ENCODE measurements around the gene RABIF. TPM values are rescaled to one million over a fixed set of nuclear protein-coding genes. Genes with fewer than 3 reads are reported as not detected.

Gene RABIF
- total RNA-seq, 6 experiments from 2014 or later: 2.6 to 6.3 (median 4.5) TPM

DNA sequence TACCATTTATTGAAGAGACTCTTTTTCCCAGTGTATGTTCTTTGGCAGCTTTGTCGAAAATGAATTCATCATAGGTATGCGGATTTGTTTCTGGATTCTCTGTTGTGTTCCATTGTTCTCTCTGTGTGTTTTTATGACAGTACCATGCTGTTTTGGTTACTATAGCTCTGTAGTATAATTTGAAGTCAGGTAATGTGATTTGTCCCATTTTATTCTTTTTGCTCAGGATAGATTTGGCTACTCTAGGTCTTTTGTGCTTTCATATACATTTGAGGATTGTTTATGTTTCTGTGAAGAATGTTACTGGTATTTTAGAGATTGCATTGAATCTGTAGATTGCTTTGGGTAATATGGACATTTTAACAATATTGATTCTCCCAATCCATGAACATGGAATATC is 43.5 kb upstream of the RABIF start:
- intact Hi-C loops (cut with DNase I): no loop called here
- H3K9me3 ChIP-seq: no peaks in the 10 kb centered on the region
- no peaks in the 10 kb centered on the region for H3K4me1 ChIP-seq
- no peaks in the 10 kb centered on the region for H3K27me3 ChIP-seq
- DNase-seq: no peak
- H3K4me3 ChIP-seq: no peak overlapping the region
- 46% methylated on average over 2 of the region's 2 CpGs for WGBS (ENCODE audit: insufficient coverage, low coverage, low lambda C conversion rate, missing lambda C conversion rate)
- H3K27ac ChIP-seq: no peak overlapping the region
- H3K36me3 ChIP-seq: no peaks in the 10 kb centered on the region
- no peak for ATAC-seq
- TF ChIP-seq POLR2A (IDR thresholded peaks at IDR 0.05) (no peak), CTCF (IDR thresholded peaks at IDR 0.05) (no peak)

GRCh38 chr1:202926581-202927491 is 37.9 kb upstream of the RABIF start, which contains the start of gene KLHL12:
TSS of gene KLHL12 (minus strand) at chr1:202927234. CDS start at chr1:202925162, 2,072 bp downstream.
- peaks cover 0 to 7% (median 1%) of the 10 kb centered on the region in 4 donors for H3K4me1 ChIP-seq
- peak within 1 kb of the TSS; percentile 86 to 95 (median 88) for H3K27ac ChIP-seq
- TF ChIP-seq CTCF (IDR thresholded peaks at IDR 0.05) (peak; percentile 48 to 63 (median 56)), POLR2A (IDR thresholded peaks at IDR 0.05) (peak; percentile 94)
- no peaks in the 10 kb centered on the region for H3K27me3 ChIP-seq
- peak within 1 kb of the TSS; percentile 70 to 90 (median 76) for H3K4me3 ChIP-seq
- intact Hi-C loops (cut with DNase I): no loop called here
- H3K36me3 ChIP-seq: peaks cover 0 to 10% (median 4%) of the 10 kb centered on the region in 4 donors
- H3K9me3 ChIP-seq: no peaks in the 10 kb centered on the region
- WGBS (ENCODE audit: insufficient coverage, low coverage, low lambda C conversion rate, missing lambda C conversion rate): 1% methylated on average over 37 of the region's 57 CpGs
- peak; percentile 97 to 98 (median 98) for DNase-seq
- ATAC-seq: peak; percentile 97 to 98 (median 98)

DNA sequence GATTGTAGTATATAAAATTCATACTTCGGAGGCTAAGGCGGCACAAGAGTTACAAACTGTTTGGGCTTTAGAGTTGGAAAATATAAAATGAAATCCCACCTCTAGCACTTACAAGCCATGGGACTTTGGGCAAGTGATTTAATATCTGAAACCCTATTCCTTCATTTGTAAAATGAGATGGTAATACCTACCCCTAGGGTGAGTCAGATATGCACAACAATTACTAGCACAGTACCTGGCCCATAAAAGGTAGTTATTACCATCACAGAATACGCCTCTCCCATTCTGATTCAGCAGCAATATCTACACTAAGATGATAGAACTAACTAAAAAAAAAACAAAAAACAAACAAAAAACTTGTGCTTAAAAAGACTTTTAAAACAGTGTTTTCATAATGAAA is 34.6 kb upstream of the RABIF start:
- no peak for DNase-seq
- no peak overlapping the region for H3K4me3 ChIP-seq
- intact Hi-C loops (cut with DNase I): no loop called here
- no peaks in the 10 kb centered on the region for H3K9me3 ChIP-seq
- no peak overlapping the region for H3K27ac ChIP-seq
- TF ChIP-seq POLR2A (IDR thresholded peaks at IDR 0.05) (no peak), CTCF (IDR thresholded peaks at IDR 0.05) (no peak)
- H3K4me1 ChIP-seq: peaks cover 0 to 7% (median 3%) of the 10 kb centered on the region in 4 donors
- no peaks in the 10 kb centered on the region for H3K27me3 ChIP-seq
- peaks cover 0 to 21% (median 13%) of the 10 kb centered on the region in 4 donors for H3K36me3 ChIP-seq
- ATAC-seq: no peak
- WGBS (ENCODE audit: insufficient coverage, low coverage, low lambda C conversion rate, missing lambda C conversion rate): 93% methylated on average over 3 of the region's 3 CpGs

DNA sequence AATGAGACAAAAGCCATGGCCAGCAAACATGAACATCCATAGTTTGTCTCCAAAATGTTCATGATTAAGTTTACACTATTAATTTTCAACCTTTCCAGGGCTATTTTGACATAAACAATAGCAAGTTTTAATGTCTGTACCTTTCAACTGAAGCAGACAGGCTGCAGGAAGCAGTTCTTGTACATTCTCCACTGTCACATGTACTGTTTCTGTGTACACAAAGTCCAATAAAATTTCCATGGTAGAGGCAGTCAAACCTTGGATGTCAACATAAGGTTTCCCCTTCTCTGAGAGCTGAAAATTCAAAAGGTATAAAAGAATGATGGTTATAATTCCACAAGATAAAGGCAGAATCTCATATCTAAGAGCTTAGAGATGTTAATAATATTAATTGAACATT is 30.7 kb upstream of the RABIF start:
- Histone ChIP-seq H3K36me3 (peaks cover 0 to 57% (median 25%) of the 10 kb centered on the region in 4 donors), H3K27ac (no peak overlapping the region), H3K4me1 (peaks cover 0 to 5% (median 0%) of the 10 kb centered on the region in 4 donors), H3K4me3 (no peak overlapping the region), H3K27me3 (no peaks in the 10 kb centered on the region), H3K9me3 (no peaks in the 10 kb centered on the region)
- TF ChIP-seq POLR2A (IDR thresholded peaks at IDR 0.05) (no peak), CTCF (IDR thresholded peaks at IDR 0.05) (no peak)
- no peak for DNase-seq
- intact Hi-C loops (cut with DNase I): no loop called here
- ATAC-seq: no peak
